ENCODE measurements around the gene PRAF2. TPM values are rescaled to one million over a fixed set of nuclear protein-coding genes. Genes with fewer than 3 reads are reported as not detected.

PRAF2 gene
- total and polyA plus RNA-seq, 4 donors: 7.3 to 128 (median 69.0) TPM

DNA sequence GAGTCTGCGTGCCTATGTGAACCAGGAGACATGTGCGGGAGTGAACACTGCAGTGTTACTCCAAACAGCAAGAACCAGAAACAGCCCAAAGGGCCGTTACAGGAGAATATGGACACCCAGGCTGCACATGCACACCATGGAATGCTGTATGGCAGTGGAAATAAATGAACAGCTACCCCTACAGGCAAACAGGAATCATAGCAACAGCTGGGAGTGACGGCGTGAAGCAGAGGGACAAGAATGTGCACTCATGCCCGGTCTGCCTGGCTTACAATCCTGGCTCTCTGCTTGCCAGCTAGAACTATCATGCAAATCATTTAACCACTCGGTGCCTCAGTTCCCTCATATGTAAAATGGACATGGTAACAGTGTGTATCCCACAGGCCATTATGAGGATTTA, 33.1 kb upstream of the PRAF2 start:
- Histone ChIP-seq H3K4me1 (ENCODE audit: control insufficient read depth, insufficient read depth, low read length) (peaks cover under 1% of the 10 kb centered on the region), H3K27ac (ENCODE audit: low read depth, low read length) (no peak overlapping the region), H3K4me3 (ENCODE audit: low read depth, low read length) (no peak overlapping the region), H3K9me3 (ENCODE audit: control insufficient read depth, insufficient read depth, low read length) (no peaks in the 10 kb centered on the region), H3K36me3 (ENCODE audit: control insufficient read depth, insufficient read depth, low read length) (no peaks in the 10 kb centered on the region), H3K27me3 (ENCODE audit: control insufficient read depth, insufficient read depth, low read length) (no peaks in the 10 kb centered on the region)
- WGBS (ENCODE audit: insufficient coverage): 62% methylated on average over 2 of the region's 7 CpGs
- DNase-seq (ENCODE audit: low read depth in 4 of 6, low spot score in 6 of 6): peak in 2 of 6 donors; percentile 26

- Histone ChIP-seq H3K36me3 (ENCODE audit: control insufficient read depth, insufficient read depth, low read length) (no peaks in the 10 kb centered on the region), H3K9me3 (ENCODE audit: control insufficient read depth, insufficient read depth, low read length) (no peaks in the 10 kb centered on the region), H3K4me3 (ENCODE audit: low read depth, low read length) (no peak overlapping the region), H3K4me1 (ENCODE audit: control insufficient read depth, insufficient read depth, low read length) (peaks cover 7% of the 10 kb centered on the region), H3K27ac (ENCODE audit: low read depth, low read length) (no peak overlapping the region), H3K27me3 (ENCODE audit: control insufficient read depth, insufficient read depth, low read length) (no peaks in the 10 kb centered on the region)
- DNase-seq (ENCODE audit: low read depth in 4 of 6, low spot score in 6 of 6): no peak
- WGBS (ENCODE audit: insufficient coverage): 85% methylated on average over 4 of the region's 4 CpGs
These were observed 32.5 kb upstream of the PRAF2 start for GRCh38 chrX:49106296-49106695.

DNA sequence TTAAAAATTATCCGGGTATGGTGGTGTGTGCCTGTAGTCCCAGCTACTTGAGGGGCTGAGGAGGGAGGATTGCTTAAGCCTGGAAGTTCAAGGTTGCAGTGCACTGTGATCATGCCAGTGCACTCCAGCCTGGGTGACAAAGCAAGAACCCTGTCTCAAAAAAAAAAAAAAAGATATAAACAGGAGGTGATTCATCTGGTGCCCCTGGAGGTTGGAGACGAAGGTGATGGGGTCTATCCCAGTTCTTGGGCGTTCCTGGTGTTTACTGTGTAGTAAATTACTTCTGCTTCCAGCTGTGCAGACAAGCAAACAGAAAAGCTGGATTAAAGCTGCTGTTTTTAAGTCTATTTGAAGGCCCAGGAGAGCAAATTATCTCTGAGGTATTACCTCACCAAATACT, 29.8 kb upstream of the PRAF2 start:
- no peak overlapping the region for H3K27ac ChIP-seq (ENCODE audit: low read depth, low read length)
- 47% methylated on average over 2 of the region's 3 CpGs for WGBS (ENCODE audit: insufficient coverage)
- peaks cover 7% of the 10 kb centered on the region for H3K4me1 ChIP-seq (ENCODE audit: control insufficient read depth, insufficient read depth, low read length)
- DNase-seq (ENCODE audit: low read depth in 4 of 6, low spot score in 6 of 6): no peak
- H3K4me3 ChIP-seq (ENCODE audit: low read depth, low read length): no peak overlapping the region
- H3K9me3 ChIP-seq (ENCODE audit: control insufficient read depth, insufficient read depth, low read length): no peaks in the 10 kb centered on the region
- H3K36me3 ChIP-seq (ENCODE audit: control insufficient read depth, insufficient read depth, low read length): no peaks in the 10 kb centered on the region
- H3K27me3 ChIP-seq (ENCODE audit: control insufficient read depth, insufficient read depth, low read length): no peaks in the 10 kb centered on the region

- Histone ChIP-seq H3K27me3 (ENCODE audit: control insufficient read depth, insufficient read depth, low read length) (no peaks in the 10 kb centered on the region), H3K4me3 (ENCODE audit: low read depth, low read length) (no peak overlapping the region), H3K4me1 (ENCODE audit: control insufficient read depth, insufficient read depth, low read length) (peaks cover 7% of the 10 kb centered on the region), H3K9me3 (ENCODE audit: control insufficient read depth, insufficient read depth, low read length) (no peaks in the 10 kb centered on the region), H3K36me3 (ENCODE audit: control insufficient read depth, insufficient read depth, low read length) (no peaks in the 10 kb centered on the region), H3K27ac (ENCODE audit: low read depth, low read length) (no peak overlapping the region)
- no peak for DNase-seq (ENCODE audit: low read depth in 4 of 6, low spot score in 6 of 6)
- 76% methylated on average over 7 of the region's 9 CpGs for WGBS (ENCODE audit: insufficient coverage)
These were observed 28.4 kb upstream of the PRAF2 start for GRCh38 chrX:49102190-49102589.

DNA sequence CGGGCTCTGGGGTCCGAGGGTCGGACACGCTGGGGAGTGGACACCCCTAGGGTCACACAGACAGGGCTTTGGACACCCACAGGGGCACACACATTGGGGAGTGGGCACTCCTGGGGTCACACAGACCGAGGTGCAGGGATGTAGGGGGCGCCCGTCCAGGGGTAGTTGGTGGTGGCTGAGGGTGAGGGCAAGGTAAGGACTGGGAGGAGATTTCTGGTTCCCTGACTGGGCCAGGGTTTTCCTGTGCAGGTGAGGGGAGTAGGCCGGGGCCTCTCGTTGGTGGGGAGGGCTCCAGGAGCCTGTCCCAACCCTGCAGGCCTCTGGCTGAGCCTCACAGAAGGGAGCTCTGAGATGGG, 27.8 kb upstream of the PRAF2 start:
- Histone ChIP-seq H3K9me3 (ENCODE audit: control insufficient read depth, insufficient read depth, low read length) (no peaks in the 10 kb centered on the region), H3K4me3 (ENCODE audit: low read depth, low read length) (peak overlapping the region; percentile 68), H3K27me3 (ENCODE audit: control insufficient read depth, insufficient read depth, low read length) (no peaks in the 10 kb centered on the region), H3K27ac (ENCODE audit: low read depth, low read length) (peak overlapping the region; percentile 40), H3K4me1 (ENCODE audit: control insufficient read depth, insufficient read depth, low read length) (peaks cover 7% of the 10 kb centered on the region), H3K36me3 (ENCODE audit: control insufficient read depth, insufficient read depth, low read length) (no peaks in the 10 kb centered on the region)
- 30% methylated on average over 9 of the region's 9 CpGs for WGBS (ENCODE audit: insufficient coverage)
- DNase-seq (ENCODE audit: low read depth in 4 of 6, low spot score in 6 of 6): no peak

GRCh38 chrX:49100704-49101628, 27.2 kb upstream of the PRAF2 start:
- Histone ChIP-seq H3K27me3 (ENCODE audit: control insufficient read depth, insufficient read depth, low read length) (no peaks in the 10 kb centered on the region), H3K9me3 (ENCODE audit: control insufficient read depth, insufficient read depth, low read length) (no peaks in the 10 kb centered on the region), H3K4me1 (ENCODE audit: control insufficient read depth, insufficient read depth, low read length) (peaks cover 7% of the 10 kb centered on the region), H3K4me3 (ENCODE audit: low read depth, low read length) (peak overlapping the region; percentile 68), H3K27ac (ENCODE audit: low read depth, low read length) (peak overlapping the region; percentile 40), H3K36me3 (ENCODE audit: control insufficient read depth, insufficient read depth, low read length) (no peaks in the 10 kb centered on the region)
- peak in 5 of 6 donors; percentile 80 to 97 (median 83) for DNase-seq (ENCODE audit: low read depth in 4 of 6, low spot score in 6 of 6)
- 31% methylated on average over 71 of the region's 74 CpGs for WGBS (ENCODE audit: insufficient coverage)

- Histone ChIP-seq H3K9me3 (ENCODE audit: control insufficient read depth, insufficient read depth, low read length) (no peaks in the 10 kb centered on the region), H3K36me3 (ENCODE audit: control insufficient read depth, insufficient read depth, low read length) (no peaks in the 10 kb centered on the region), H3K27me3 (ENCODE audit: control insufficient read depth, insufficient read depth, low read length) (no peaks in the 10 kb centered on the region), H3K4me1 (ENCODE audit: control insufficient read depth, insufficient read depth, low read length) (peaks cover 2% of the 10 kb centered on the region), H3K27ac (ENCODE audit: low read depth, low read length) (no peak overlapping the region), H3K4me3 (ENCODE audit: low read depth, low read length) (no peak overlapping the region)
- no peak for DNase-seq (ENCODE audit: low read depth in 4 of 6, low spot score in 6 of 6)
- 86% methylated on average over 2 of the region's 4 CpGs for WGBS (ENCODE audit: insufficient coverage)
These were observed 22.6 kb upstream of the PRAF2 start for GRCh38 chrX:49096419-49096818.

GRCh38 chrX:49089553-49089952, 15.8 kb upstream of the PRAF2 start:
- Histone ChIP-seq H3K27me3 (ENCODE audit: control insufficient read depth, insufficient read depth, low read length) (no peaks in the 10 kb centered on the region), H3K4me1 (ENCODE audit: control insufficient read depth, insufficient read depth, low read length) (no peaks in the 10 kb centered on the region), H3K27ac (ENCODE audit: low read depth, low read length) (no peak overlapping the region), H3K9me3 (ENCODE audit: control insufficient read depth, insufficient read depth, low read length) (no peaks in the 10 kb centered on the region), H3K4me3 (ENCODE audit: low read depth, low read length) (no peak overlapping the region), H3K36me3 (ENCODE audit: control insufficient read depth, insufficient read depth, low read length) (no peaks in the 10 kb centered on the region)
- DNase-seq (ENCODE audit: low read depth in 4 of 6, low spot score in 6 of 6): no peak
- WGBS (ENCODE audit: insufficient coverage): no CpG with 5 or more reads among the region's 4 CpGs

- H3K36me3 ChIP-seq (ENCODE audit: control insufficient read depth, insufficient read depth, low read length): peaks cover 5% of the 10 kb centered on the region
- 100% methylated on average over 2 of the region's 4 CpGs for WGBS (ENCODE audit: insufficient coverage)
- H3K4me3 ChIP-seq (ENCODE audit: low read depth, low read length): no peak overlapping the region
- H3K9me3 ChIP-seq (ENCODE audit: control insufficient read depth, insufficient read depth, low read length): no peaks in the 10 kb centered on the region
- DNase-seq (ENCODE audit: low read depth in 4 of 6, low spot score in 6 of 6): no peak
- H3K4me1 ChIP-seq (ENCODE audit: control insufficient read depth, insufficient read depth, low read length): peaks cover 9% of the 10 kb centered on the region
- H3K27ac ChIP-seq (ENCODE audit: low read depth, low read length): no peak overlapping the region
- no peaks in the 10 kb centered on the region for H3K27me3 ChIP-seq (ENCODE audit: control insufficient read depth, insufficient read depth, low read length)
These were observed 8.6 kb upstream of the PRAF2 start for GRCh38 chrX:49082271-49082871.

All from spinal cord (tissue), 10 donors.